Limb (tissue), 2 donors: ENCODE data around the gene PEG3.

Experiments
- DNase-seq, 2 donors: peaks; one replicate each; pipeline ENCODE4 v3.0.0-alpha.2; 2016; ENCODE audit errors: extremely low spot score in 2 of 2

PEG3 gene

GRCh38 chr19:56810260-56810659 is 30.3 kb downstream of the PEG3 start:
- no peak for DNase-seq

- no peak for DNase-seq
Observed at GRCh38 chr19:56808717-56809392, 31.7 kb downstream of the PEG3 start.

DNA sequence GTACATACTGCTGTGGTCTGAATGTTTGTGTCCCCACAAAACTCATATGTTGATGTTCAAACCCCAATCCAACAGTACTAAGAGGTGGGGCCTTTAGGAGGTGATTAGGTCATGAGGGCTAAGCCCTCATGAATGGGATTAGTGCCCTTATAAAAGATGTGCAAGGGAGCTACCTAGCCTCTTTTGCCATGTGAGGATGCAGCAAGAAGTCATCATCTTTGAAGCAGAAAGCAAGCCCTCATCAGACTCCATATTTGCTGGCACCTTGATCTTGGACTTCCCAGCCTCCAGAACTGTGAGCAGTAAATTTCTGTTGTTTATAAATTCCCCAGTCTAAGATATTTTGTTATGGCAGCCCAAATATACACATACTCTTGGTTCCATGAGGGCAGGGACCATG is 33.9 kb downstream of the PEG3 start:
- no peak for DNase-seq
